Measurements from ENCODE around the gene NPAS4. TPM values are rescaled to one million over a fixed set of nuclear protein-coding genes. Genes with fewer than 3 reads are reported as not detected.

Gene NPAS4
- total and polyA plus RNA-seq, 2 of the 4 experiments (the other 2 are of a cell fraction), result under 0.01 to 0.77 TPM

DNA sequence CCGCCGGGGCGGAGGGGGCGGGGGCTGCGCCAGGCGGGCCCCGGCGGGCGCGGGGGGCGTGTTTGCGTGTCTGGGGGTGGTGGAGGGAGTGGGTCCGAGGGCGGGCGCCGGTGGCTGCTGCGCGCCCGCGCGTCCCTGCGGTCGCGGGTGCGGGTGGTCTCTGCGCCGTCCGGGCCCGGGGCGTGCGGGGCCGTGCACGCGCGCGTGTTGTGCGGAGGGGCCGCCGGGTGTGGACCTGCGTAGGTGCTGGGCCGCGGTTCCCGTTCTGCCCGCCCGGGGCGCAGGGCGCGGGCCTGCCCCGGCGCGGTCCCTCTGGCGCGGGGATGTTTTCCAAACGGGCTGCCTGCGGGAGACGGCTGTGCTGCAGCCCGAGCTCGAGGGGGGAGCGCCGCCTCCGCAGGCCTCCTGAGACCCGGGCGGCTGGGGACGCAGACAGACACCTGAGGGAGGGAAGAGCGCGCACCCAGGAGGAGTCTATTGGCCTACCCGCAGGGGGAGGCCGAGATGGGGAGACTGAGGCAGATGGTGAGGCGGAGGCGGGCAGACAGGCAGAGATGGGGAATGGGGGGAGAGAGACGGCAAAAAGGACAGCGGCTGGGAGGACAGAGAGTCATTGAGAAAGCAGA is 46.3 kb downstream of the NPAS4 start:
- H3K36me3 ChIP-seq (ENCODE audit: control insufficient read depth, insufficient read depth, low read length), result peaks cover 9% of the 10 kb centered on the region
- H4K5ac ChIP-seq (ENCODE audit: low read depth, low read length), result no peak overlapping the region
- peak overlapping the region; percentile 95 for H2AFZ ChIP-seq (replicated peaks; ENCODE audit: low read length, poor library complexity)
- H4K91ac ChIP-seq (ENCODE audit: insufficient read depth, low read depth, low read length), result peak overlapping the region; percentile 33; the same call in 1 of the 2 replicates
- H3K56ac ChIP-seq (ENCODE audit: extremely low read depth, insufficient read depth, low read length), result no peak overlapping the region
- H3K9me3 ChIP-seq (ENCODE audit: control insufficient read depth, insufficient read depth, low read length), result no peaks in the 10 kb centered on the region
- H3K18ac ChIP-seq (ENCODE audit: low read depth, low read length), result no peak overlapping the region
- no peak overlapping the region for H2BK20ac ChIP-seq (ENCODE audit: low read depth, low read length)
- ATAC-seq (ENCODE audit: low read depth), result peak; percentile 53
- peak overlapping the region; percentile 67 for H3K4me3 ChIP-seq (ENCODE audit: insufficient read depth, low read depth, low read length)
- no peak overlapping the region for H2BK5ac ChIP-seq (ENCODE audit: low read depth, low read length, poor library complexity, severe bottlenecking)
- peaks cover 20 to 27% of the 10 kb centered on the region in 2 experiments for H3K79me1 ChIP-seq (ENCODE audit: low read depth in 1 of 2, low read length in 2 of 2)
- H3K4ac ChIP-seq (ENCODE audit: low read depth, low read length), result peak overlapping the region; percentile 61
- 0% methylated on average over 49 of the region's 72 CpGs; no CpG with 5 or more reads in 1 of the 2 experiments for WGBS, 2 experiments (ENCODE audit: extremely low coverage in 2 of 2, insufficient read length in 1 of 2)
- H4K8ac ChIP-seq (ENCODE audit: low read depth in 2 of 2, low read length in 2 of 2), result peak overlapping the region in 1 of 2 experiments; percentile 51; a peak in 2 of 4 replicates
- no TSS peak for BruUV-seq (replicated peaks)
- ChIA-PET POLR2A (ENCODE audit: unreplicated experiment) (interaction anchor here (1.1 kb wide), 1 partner anchor 13 kb away, joined by 16 read pairs; the partner anchor contains the start of gene DPP3), CTCF (interaction anchor here (0.8 to 1.0 kb wide), 3 partner anchors 13 to 50 kb away, joined by 3 to 7 read pairs (median 5); partner anchors contain the start of genes DPP3 and MRPL11)
- peak overlapping the region; percentile 92 for H3K4me2 ChIP-seq (ENCODE audit: low read depth, low read length)
- H3K4me1 ChIP-seq (ENCODE audit: control insufficient read depth, insufficient read depth, low read length), result peaks cover 8% of the 10 kb centered on the region; the same call in 1 of the 2 replicates
- no peak overlapping the region; the same call in 1 of the 2 replicates for H3K27ac ChIP-seq (ENCODE audit: insufficient read depth, low read length)
- H2BK120ac ChIP-seq (ENCODE audit: low read depth, low read length), result no peak overlapping the region
- in situ Hi-C loops (cut with MboI; ENCODE audit: low sequenced_read_pairs) (no loop called here), intact Hi-C loops (cut with micrococcal nuclease) (no loop called here), dilution Hi-C loops (cut with HindIII; ENCODE audit: low sequenced_read_pairs, unreplicated experiment) (no loop called here)
- peak overlapping the region; percentile 87 for H3K23ac ChIP-seq (ENCODE audit: low read depth, low read length)
- peak overlapping the region; percentile 78 for H3K14ac ChIP-seq (replicated peaks; ENCODE audit: low read depth, low read length)
- TF ChIP-seq NFE2L2 (IDR thresholded peaks at IDR 0.05; ENCODE audit: low read depth, low read length), result no peak
- TF ChIP-seq, protein P1, sequence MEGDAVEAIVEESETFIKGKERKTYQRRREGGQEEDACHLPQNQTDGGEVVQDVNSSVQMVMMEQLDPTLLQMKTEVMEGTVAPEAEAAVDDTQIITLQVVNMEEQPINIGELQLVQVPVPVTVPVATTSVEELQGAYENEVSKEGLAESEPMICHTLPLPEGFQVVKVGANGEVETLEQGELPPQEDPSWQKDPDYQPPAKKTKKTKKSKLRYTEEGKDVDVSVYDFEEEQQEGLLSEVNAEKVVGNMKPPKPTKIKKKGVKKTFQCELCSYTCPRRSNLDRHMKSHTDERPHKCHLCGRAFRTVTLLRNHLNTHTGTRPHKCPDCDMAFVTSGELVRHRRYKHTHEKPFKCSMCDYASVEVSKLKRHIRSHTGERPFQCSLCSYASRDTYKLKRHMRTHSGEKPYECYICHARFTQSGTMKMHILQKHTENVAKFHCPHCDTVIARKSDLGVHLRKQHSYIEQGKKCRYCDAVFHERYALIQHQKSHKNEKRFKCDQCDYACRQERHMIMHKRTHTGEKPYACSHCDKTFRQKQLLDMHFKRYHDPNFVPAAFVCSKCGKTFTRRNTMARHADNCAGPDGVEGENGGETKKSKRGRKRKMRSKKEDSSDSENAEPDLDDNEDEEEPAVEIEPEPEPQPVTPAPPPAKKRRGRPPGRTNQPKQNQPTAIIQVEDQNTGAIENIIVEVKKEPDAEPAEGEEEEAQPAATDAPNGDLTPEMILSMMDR (conservative IDR thresholded peaks at IDR 0.05; ENCODE audit: low read depth, low read length), result peak; percentile 30; the same call in 1 of the 2 replicates
- H3K9me1 ChIP-seq (ENCODE audit: insufficient read depth, low read length), result peaks cover 8% of the 10 kb centered on the region
- peak overlapping the region; percentile 96 for H2AK9ac ChIP-seq (replicated peaks; ENCODE audit: low read depth, low read length, poor library complexity)
- peak overlapping the region; percentile 56 for H3K9ac ChIP-seq (ENCODE audit: low read depth, low read length)
- peak; percentile 15 for DNase-seq
- H2BK15ac ChIP-seq (ENCODE audit: low read depth, low read length), result no peak overlapping the region
- no peaks in the 10 kb centered on the region for H3K27me3 ChIP-seq (ENCODE audit: control insufficient read depth, insufficient read depth, low read length)
- H4K20me1 ChIP-seq (ENCODE audit: insufficient read depth, low read length), result no peaks in the 10 kb centered on the region; the same call in 1 of the 2 replicates
- peak overlapping the region; percentile 53; the same call in 1 of the 2 replicates for H2AK5ac ChIP-seq (ENCODE audit: low read depth, low read length)
